ENCODE measurements around the gene WDFY4. TPM values are rescaled to one million over a fixed set of nuclear protein-coding genes. Genes with fewer than 3 reads are reported as not detected.

WDFY4 gene
- total and polyA plus RNA-seq, 2 of the 13 experiments (the other 11 are each of a cell fraction or from before 2014, with no cell fraction given), result not detected

GRCh38 chr10:48940372-48940771, 255.7 kb downstream of the WDFY4 start:
- TF ChIP-seq ZSCAN5A (CRISPR knock-in tag; IDR thresholded peaks at IDR 0.05; ENCODE audit: borderline replicate concordance) (no peak), ZNF207 (IDR thresholded peaks at IDR 0.05; ENCODE audit: borderline replicate concordance) (no peak), HNF4A (CRISPR knock-in tag; IDR thresholded peaks at IDR 0.05) (no peak), EED (CRISPR knock-in tag; IDR thresholded peaks at IDR 0.05) (no peak), ZNF530 (CRISPR knock-in tag; IDR thresholded peaks at IDR 0.05; ENCODE audit: low read depth) (no peak), ZNF777 (CRISPR knock-in tag; IDR thresholded peaks at IDR 0.05) (no peak), ZNF883 (CRISPR knock-in tag; IDR thresholded peaks at IDR 0.05; ENCODE audit: not compliant biosample characterization) (no peak), TEAD2 (CRISPR knock-in tag; IDR thresholded peaks at IDR 0.05) (no peak), PRPF4 (IDR thresholded peaks at IDR 0.05; ENCODE audit: low read depth, low read length, poor library complexity, severe bottlenecking) (no peak), KLF13 (CRISPR knock-in tag; IDR thresholded peaks at IDR 0.05) (no peak), SALL1 (CRISPR knock-in tag; IDR thresholded peaks at IDR 0.05) (no peak), HCFC1 (IDR thresholded peaks at IDR 0.05; ENCODE audit: low read depth, low read length) (no peak)
- TF ChIP-seq, protein P1, sequence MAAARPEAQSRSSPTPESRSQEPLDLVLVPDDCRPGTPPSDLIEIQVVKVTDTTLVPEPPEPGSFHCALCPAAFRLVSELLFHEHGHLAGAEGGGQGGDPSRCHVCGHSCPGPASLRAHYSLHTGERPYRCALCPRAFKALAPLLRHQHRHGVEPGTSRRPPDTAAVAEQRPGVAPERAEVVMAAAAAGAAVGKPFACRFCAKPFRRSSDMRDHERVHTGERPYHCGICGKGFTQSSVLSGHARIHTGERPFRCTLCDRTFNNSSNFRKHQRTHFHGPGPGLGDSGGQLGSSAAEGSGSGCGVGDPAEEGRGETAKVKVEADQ (CRISPR knock-in tag; IDR thresholded peaks at IDR 0.05; ENCODE audit: borderline replicate concordance), result no peak
- TF ChIP-seq, protein P2, sequence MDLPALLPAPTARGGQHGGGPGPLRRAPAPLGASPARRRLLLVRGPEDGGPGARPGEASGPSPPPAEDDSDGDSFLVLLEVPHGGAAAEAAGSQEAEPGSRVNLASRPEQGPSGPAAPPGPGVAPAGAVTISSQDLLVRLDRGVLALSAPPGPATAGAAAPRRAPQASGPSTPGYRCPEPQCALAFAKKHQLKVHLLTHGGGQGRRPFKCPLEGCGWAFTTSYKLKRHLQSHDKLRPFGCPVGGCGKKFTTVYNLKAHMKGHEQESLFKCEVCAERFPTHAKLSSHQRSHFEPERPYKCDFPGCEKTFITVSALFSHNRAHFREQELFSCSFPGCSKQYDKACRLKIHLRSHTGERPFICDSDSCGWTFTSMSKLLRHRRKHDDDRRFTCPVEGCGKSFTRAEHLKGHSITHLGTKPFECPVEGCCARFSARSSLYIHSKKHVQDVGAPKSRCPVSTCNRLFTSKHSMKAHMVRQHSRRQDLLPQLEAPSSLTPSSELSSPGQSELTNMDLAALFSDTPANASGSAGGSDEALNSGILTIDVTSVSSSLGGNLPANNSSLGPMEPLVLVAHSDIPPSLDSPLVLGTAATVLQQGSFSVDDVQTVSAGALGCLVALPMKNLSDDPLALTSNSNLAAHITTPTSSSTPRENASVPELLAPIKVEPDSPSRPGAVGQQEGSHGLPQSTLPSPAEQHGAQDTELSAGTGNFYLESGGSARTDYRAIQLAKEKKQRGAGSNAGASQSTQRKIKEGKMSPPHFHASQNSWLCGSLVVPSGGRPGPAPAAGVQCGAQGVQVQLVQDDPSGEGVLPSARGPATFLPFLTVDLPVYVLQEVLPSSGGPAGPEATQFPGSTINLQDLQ (CRISPR knock-in tag; IDR thresholded peaks at IDR 0.05), result no peak
- Histone ChIP-seq H3K4me3 (replicated peaks in 1 of 3; ENCODE audit: insufficient read depth in 1 of 3, low read depth in 2 of 3, low read length in 3 of 3) (no peak overlapping the region), H4K20me1 (ENCODE audit: insufficient read depth, low read length) (no peaks in the 10 kb centered on the region), H3K4me1 (ENCODE audit: insufficient read depth, low read length) (no peaks in the 10 kb centered on the region), H2AFZ (ENCODE audit: low read length) (no peak overlapping the region), H3K36me3 (replicated peaks in 1 of 2; ENCODE audit: control insufficient read depth in 1 of 2, insufficient read depth in 2 of 2, low read length in 2 of 2) (no peaks in the 10 kb centered on the region), H3K27ac (ENCODE audit: extremely low read length, insufficient read depth, low read length) (no peak overlapping the region), H3K27me3 (ENCODE audit: control insufficient read depth in 1 of 2, insufficient read depth in 2 of 2, low read length in 2 of 2) (peaks cover 4 to 10% of the 10 kb centered on the region in 2 experiments; a peak in 3 of 5 replicates), H3K9me3 (ENCODE audit: low read length) (no peaks in the 10 kb centered on the region), H3K4me2 (ENCODE audit: low read depth, low read length) (no peak overlapping the region), H3K9ac (ENCODE audit: insufficient read depth, low read depth, low read length) (no peak overlapping the region), H3K79me2 (ENCODE audit: insufficient read depth, low read length) (no peaks in the 10 kb centered on the region)
- POLR2A ChIA-PET, result no interaction called here
- DNase-seq (ENCODE audit: low spot score), result no peak
- no TSS peak for BruUV-seq (replicated peaks)
- intact Hi-C loops (cut with micrococcal nuclease; ENCODE audit: unreplicated experiment) (no loop called here), in situ Hi-C loops (cut with HindIII; ENCODE audit: extremely low pct_ligation_motif_present, low pct_unique_long_range_greater_than_20kb) (no loop called here)
- no peak for ATAC-seq
- CTCF ChIA-PET (ENCODE audit: low intra/inter-chr PET ratio, low total read pairs), result no interaction called here
- FAIRE-seq, result no peak
- 6% methylated on average over 5 of the region's 5 CpGs for WGBS (ENCODE audit: low lambda C conversion rate)

Measured in HepG2 (cell line).